ENCODE results near the gene PMPCA. TPM values are rescaled to one million over a fixed set of nuclear protein-coding genes. Genes with fewer than 3 reads are reported as not detected.

Gene PMPCA
- total and polyA plus RNA-seq, 12 donors: 59.3 to 85.2 (median 75.4) TPM

- H3K27ac ChIP-seq: no peak overlapping the region
- H3K4me1 ChIP-seq: peaks cover 8 to 16% (median 11%) of the 10 kb centered on the region in 9 donors
- WGBS, 2 donors: 86 to 89% methylated on average over 13 of the region's 13 CpGs
- ATAC-seq: no peak
- TF ChIP-seq CTCF (IDR thresholded peaks at IDR 0.05): no peak
- no peaks in the 10 kb centered on the region for H3K27me3 ChIP-seq
- no peak for DNase-seq
- H3K4me3 ChIP-seq: no peak overlapping the region
- intact Hi-C loops (cut with DNase I): loop anchor here in 1 of 10 donors (5.0 kb wide), 1 partner anchor 63 kb away; no protein-coding TSS in a partner anchor
- H3K9me3 ChIP-seq: no peaks in the 10 kb centered on the region
- H3K36me3 ChIP-seq: peaks cover 0 to 82% (median 55%) of the 10 kb centered on the region in 9 donors
Observed at GRCh38 chr9:136395020-136395340, 15.5 kb upstream of the PMPCA start.

GRCh38 chr9:136395345-136396218, 14.9 kb upstream of the PMPCA start:
- DNase-seq (no peak), ATAC-seq (no peak)
- Histone ChIP-seq H3K27me3 (no peaks in the 10 kb centered on the region), H3K4me1 (peaks cover 12 to 21% (median 15%) of the 10 kb centered on the region in 9 donors), H3K9me3 (no peaks in the 10 kb centered on the region), H3K4me3 (no peak overlapping the region), H3K27ac (no peak overlapping the region), H3K36me3 (peaks cover 0 to 78% (median 55%) of the 10 kb centered on the region in 9 donors)
- intact Hi-C loops (cut with DNase I): loop anchor here in 1 of 10 donors (5.0 kb wide), 1 partner anchor 63 kb away; no protein-coding TSS in a partner anchor
- TF ChIP-seq CTCF (IDR thresholded peaks at IDR 0.05): no peak
- WGBS, 2 donors: 86 to 90% methylated on average over 26 of the region's 26 CpGs

GRCh38 chr9:136396219-136396515, 14.3 kb upstream of the PMPCA start:
- no peak for TF ChIP-seq CTCF (IDR thresholded peaks at IDR 0.05)
- peaks cover 0 to 72% (median 51%) of the 10 kb centered on the region in 9 donors for H3K36me3 ChIP-seq
- no peak for DNase-seq
- intact Hi-C loops (cut with DNase I): loop anchor here in 1 of 10 donors (5.0 kb wide), 1 partner anchor 64 kb away; no protein-coding TSS in a partner anchor
- no peaks in the 10 kb centered on the region for H3K9me3 ChIP-seq
- ATAC-seq: no peak
- H3K27ac ChIP-seq: no peak overlapping the region
- H3K27me3 ChIP-seq: no peaks in the 10 kb centered on the region
- WGBS, 2 donors: 81 to 92% methylated on average over 4 of the region's 4 CpGs
- H3K4me3 ChIP-seq: no peak overlapping the region
- peaks cover 13 to 24% (median 18%) of the 10 kb centered on the region in 9 donors for H3K4me1 ChIP-seq

- Histone ChIP-seq H3K27me3 (no peaks in the 10 kb centered on the region), H3K4me3 (no peak overlapping the region), H3K4me1 (peaks cover 13 to 24% (median 18%) of the 10 kb centered on the region in 9 donors), H3K36me3 (peaks cover 0 to 69% (median 36%) of the 10 kb centered on the region in 9 donors), H3K9me3 (no peaks in the 10 kb centered on the region), H3K27ac (no peak overlapping the region)
- DNase-seq (no peak), ATAC-seq (no peak)
- TF ChIP-seq CTCF (IDR thresholded peaks at IDR 0.05): no peak
- intact Hi-C loops (cut with DNase I): loop anchor here in 1 of 10 donors (5.0 kb wide), 1 partner anchor 65 kb away; no protein-coding TSS in a partner anchor
- 83 to 92% methylated on average over 6 of the region's 6 CpGs for WGBS, 2 donors
Observed at GRCh38 chr9:136397643-136398042, 12.8 kb upstream of the PMPCA start.

Data from heart right ventricle (tissue), 16 donors.